ENCODE data around the gene FGF5. TPM values are rescaled to one million over a fixed set of nuclear protein-coding genes. Genes with fewer than 3 reads are reported as not detected.

FGF5 gene
- total RNA-seq, 1 donor from 2014 or later: 2.1 TPM

DNA sequence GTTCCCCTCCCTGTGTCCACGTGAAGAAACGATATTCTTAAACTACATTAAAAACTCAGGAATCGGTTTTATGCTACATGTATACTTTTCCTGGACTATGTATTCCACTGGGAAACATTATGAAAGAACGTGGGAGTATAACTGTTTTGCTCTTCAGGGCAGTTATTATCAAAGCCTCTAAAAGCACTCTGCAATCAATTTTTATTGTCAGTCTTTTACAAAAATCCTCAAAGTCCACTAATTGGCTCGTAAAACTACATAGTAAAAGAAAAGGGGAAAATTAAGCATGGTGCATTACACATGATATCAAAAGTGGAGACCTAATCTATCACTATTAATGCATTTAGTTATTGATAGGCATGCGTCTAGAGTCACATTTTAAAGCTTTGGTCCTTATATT lies 57.7 kb downstream of the FGF5 start:
- H3K36me3 ChIP-seq (ENCODE audit: insufficient read depth, low read length): no peaks in the 10 kb centered on the region
- FAIRE-seq (no peak), DNase-seq (ENCODE audit: low read depth) (no peak)
- H3K9ac ChIP-seq (ENCODE audit: low read length): no peak overlapping the region
- Mint-ChIP-seq H3K4me3 (ENCODE audit: unreplicated experiment) (no peak overlapping the region), H3K4me1 (ENCODE audit: low read depth, unreplicated experiment) (peaks cover 3% of the 10 kb centered on the region), H3K27me3 (ENCODE audit: low read depth, unreplicated experiment) (no peaks in the 10 kb centered on the region), H3K27ac (ENCODE audit: unreplicated experiment) (no peak overlapping the region), H3K36me3 (ENCODE audit: low read depth, unreplicated experiment) (no peaks in the 10 kb centered on the region), H3K9me3 (ENCODE audit: unreplicated experiment) (no peaks in the 10 kb centered on the region)
- no peaks in the 10 kb centered on the region for H4K20me1 ChIP-seq (ENCODE audit: insufficient read depth, low read length)
- no peak overlapping the region for H3K27ac ChIP-seq (ENCODE audit: low read depth, low read length)
- no peaks in the 10 kb centered on the region for H3K79me2 ChIP-seq (ENCODE audit: insufficient read depth, low read length)
- peaks cover 11% of the 10 kb centered on the region for H3K4me1 ChIP-seq (ENCODE audit: insufficient read depth, low read length)
- TF ChIP-seq, protein P1, sequence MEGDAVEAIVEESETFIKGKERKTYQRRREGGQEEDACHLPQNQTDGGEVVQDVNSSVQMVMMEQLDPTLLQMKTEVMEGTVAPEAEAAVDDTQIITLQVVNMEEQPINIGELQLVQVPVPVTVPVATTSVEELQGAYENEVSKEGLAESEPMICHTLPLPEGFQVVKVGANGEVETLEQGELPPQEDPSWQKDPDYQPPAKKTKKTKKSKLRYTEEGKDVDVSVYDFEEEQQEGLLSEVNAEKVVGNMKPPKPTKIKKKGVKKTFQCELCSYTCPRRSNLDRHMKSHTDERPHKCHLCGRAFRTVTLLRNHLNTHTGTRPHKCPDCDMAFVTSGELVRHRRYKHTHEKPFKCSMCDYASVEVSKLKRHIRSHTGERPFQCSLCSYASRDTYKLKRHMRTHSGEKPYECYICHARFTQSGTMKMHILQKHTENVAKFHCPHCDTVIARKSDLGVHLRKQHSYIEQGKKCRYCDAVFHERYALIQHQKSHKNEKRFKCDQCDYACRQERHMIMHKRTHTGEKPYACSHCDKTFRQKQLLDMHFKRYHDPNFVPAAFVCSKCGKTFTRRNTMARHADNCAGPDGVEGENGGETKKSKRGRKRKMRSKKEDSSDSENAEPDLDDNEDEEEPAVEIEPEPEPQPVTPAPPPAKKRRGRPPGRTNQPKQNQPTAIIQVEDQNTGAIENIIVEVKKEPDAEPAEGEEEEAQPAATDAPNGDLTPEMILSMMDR (IDR thresholded peaks at IDR 0.05; ENCODE audit: insufficient read depth, low read depth, low read length): no peak
- no peak for TF ChIP-seq EZH2 (IDR thresholded peaks at IDR 0.05; ENCODE audit: insufficient read depth, low read length)
- H3K4me3 ChIP-seq (ENCODE audit: insufficient read depth, low read depth, low read length): no peak overlapping the region
- no peak overlapping the region for H2AFZ ChIP-seq (ENCODE audit: low read depth, low read length)
- no peak overlapping the region for H3K4me2 ChIP-seq (ENCODE audit: low read length)
- H3K9me3 ChIP-seq (ENCODE audit: insufficient read depth, low read depth, low read length): no peaks in the 10 kb centered on the region
- H3K27me3 ChIP-seq (ENCODE audit: insufficient read depth, low read length): no peaks in the 10 kb centered on the region

DNA sequence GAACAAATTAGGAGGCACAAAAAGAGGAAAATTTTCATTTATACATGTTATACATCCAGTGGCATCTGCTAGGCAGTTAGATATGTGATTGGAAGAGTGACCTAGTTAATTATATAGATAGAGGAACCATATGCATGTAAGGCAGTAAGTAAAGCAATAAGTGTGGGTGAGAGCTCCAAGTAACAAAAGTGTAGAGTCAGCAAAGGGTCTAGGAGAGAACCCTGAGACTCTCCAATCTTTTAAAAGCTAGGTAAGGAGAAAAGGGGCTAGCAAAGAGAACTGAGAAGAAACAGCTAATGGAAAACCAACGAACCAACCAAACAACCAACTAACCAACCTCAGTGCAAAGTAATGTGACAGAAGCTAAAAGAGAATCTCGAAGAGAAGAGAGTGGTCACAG lies 65.2 kb downstream of the FGF5 start:
- Histone ChIP-seq H3K27ac (ENCODE audit: low read depth, low read length) (no peak overlapping the region), H3K4me1 (ENCODE audit: insufficient read depth, low read length) (peaks cover 6% of the 10 kb centered on the region), H3K79me2 (ENCODE audit: insufficient read depth, low read length) (no peaks in the 10 kb centered on the region), H4K20me1 (ENCODE audit: insufficient read depth, low read length) (no peaks in the 10 kb centered on the region), H3K9me3 (ENCODE audit: insufficient read depth, low read depth, low read length) (no peaks in the 10 kb centered on the region), H3K4me2 (ENCODE audit: low read length) (no peak overlapping the region), H3K36me3 (ENCODE audit: insufficient read depth, low read length) (no peaks in the 10 kb centered on the region), H3K4me3 (ENCODE audit: insufficient read depth, low read depth, low read length) (no peak overlapping the region), H3K9ac (ENCODE audit: low read length) (no peak overlapping the region), H3K27me3 (ENCODE audit: insufficient read depth, low read length) (no peaks in the 10 kb centered on the region), H2AFZ (ENCODE audit: low read depth, low read length) (no peak overlapping the region)
- H3K27ac Mint-ChIP-seq (ENCODE audit: unreplicated experiment): no peak overlapping the region
- H3K36me3 Mint-ChIP-seq (ENCODE audit: low read depth, unreplicated experiment): no peaks in the 10 kb centered on the region
- no peak for DNase-seq (ENCODE audit: low read depth)
- H3K4me3 Mint-ChIP-seq (ENCODE audit: unreplicated experiment): no peak overlapping the region
- no peaks in the 10 kb centered on the region for H3K9me3 Mint-ChIP-seq (ENCODE audit: unreplicated experiment)
- TF ChIP-seq, protein P1 (IDR thresholded peaks at IDR 0.05; ENCODE audit: insufficient read depth, low read depth, low read length): no peak
- TF ChIP-seq EZH2 (IDR thresholded peaks at IDR 0.05; ENCODE audit: insufficient read depth, low read length): no peak
- peaks cover 7% of the 10 kb centered on the region for H3K27me3 Mint-ChIP-seq (ENCODE audit: low read depth, unreplicated experiment)
- no peaks in the 10 kb centered on the region for H3K4me1 Mint-ChIP-seq (ENCODE audit: low read depth, unreplicated experiment)
- no peak for FAIRE-seq

DNA sequence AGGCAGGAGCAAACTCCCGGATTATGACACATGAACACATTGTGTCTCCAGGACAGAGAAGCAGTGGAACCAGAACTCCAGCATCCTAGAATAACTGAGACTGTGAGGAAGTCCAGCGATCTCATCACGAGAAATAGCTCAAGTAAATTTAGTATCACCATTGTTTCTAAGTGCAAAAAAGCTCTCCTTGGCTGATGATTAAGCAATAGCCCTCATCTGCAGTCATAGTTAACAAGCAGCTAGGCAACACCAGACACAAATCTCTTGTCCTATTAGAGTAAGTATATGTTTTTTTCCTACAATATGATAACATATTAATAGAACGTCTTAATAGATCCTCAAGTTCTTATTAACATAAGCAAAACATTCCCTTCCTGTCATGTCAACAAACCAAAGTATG lies 66.7 kb downstream of the FGF5 start:
- Histone ChIP-seq H3K4me2 (ENCODE audit: low read length) (no peak overlapping the region), H3K79me2 (ENCODE audit: insufficient read depth, low read length) (no peaks in the 10 kb centered on the region), H2AFZ (ENCODE audit: low read depth, low read length) (no peak overlapping the region), H3K9me3 (ENCODE audit: insufficient read depth, low read depth, low read length) (no peaks in the 10 kb centered on the region), H4K20me1 (ENCODE audit: insufficient read depth, low read length) (no peaks in the 10 kb centered on the region), H3K36me3 (ENCODE audit: insufficient read depth, low read length) (no peaks in the 10 kb centered on the region), H3K4me1 (ENCODE audit: insufficient read depth, low read length) (peaks cover 6% of the 10 kb centered on the region), H3K27ac (ENCODE audit: low read depth, low read length) (no peak overlapping the region), H3K27me3 (ENCODE audit: insufficient read depth, low read length) (no peaks in the 10 kb centered on the region), H3K4me3 (ENCODE audit: insufficient read depth, low read depth, low read length) (no peak overlapping the region), H3K9ac (ENCODE audit: low read length) (no peak overlapping the region)
- DNase-seq (ENCODE audit: low read depth): no peak
- TF ChIP-seq, protein P1 (IDR thresholded peaks at IDR 0.05; ENCODE audit: insufficient read depth, low read depth, low read length): no peak
- TF ChIP-seq EZH2 (IDR thresholded peaks at IDR 0.05; ENCODE audit: insufficient read depth, low read length): no peak
- Mint-ChIP-seq H3K27me3 (ENCODE audit: low read depth, unreplicated experiment) (peaks cover 7% of the 10 kb centered on the region), H3K9me3 (ENCODE audit: unreplicated experiment) (no peaks in the 10 kb centered on the region), H3K4me1 (ENCODE audit: low read depth, unreplicated experiment) (no peaks in the 10 kb centered on the region), H3K27ac (ENCODE audit: unreplicated experiment) (no peak overlapping the region), H3K4me3 (ENCODE audit: unreplicated experiment) (no peak overlapping the region), H3K36me3 (ENCODE audit: low read depth, unreplicated experiment) (no peaks in the 10 kb centered on the region)
- no peak for FAIRE-seq

Measured in astrocyte (in vitro differentiated cells and primary cell).